GM20000 (cell line): Measurements from ENCODE around the gene FN3K.

Source experiments
- DNase-seq: peaks from one replicate; pipeline ENCODE4 v3.0.0; 2012; ENCODE audit warnings: low spot score
- TF ChIP-seq, protein P1 (sequence below): IDR thresholded peaks from 2 replicates; pipeline ENCODE4 v1.5.1; 2012; ENCODE audit warnings: mild to moderate bottlenecking, control low read depth; ENCODE audit errors: extremely low read depth, missing control alignments

Gene FN3K

DNA sequence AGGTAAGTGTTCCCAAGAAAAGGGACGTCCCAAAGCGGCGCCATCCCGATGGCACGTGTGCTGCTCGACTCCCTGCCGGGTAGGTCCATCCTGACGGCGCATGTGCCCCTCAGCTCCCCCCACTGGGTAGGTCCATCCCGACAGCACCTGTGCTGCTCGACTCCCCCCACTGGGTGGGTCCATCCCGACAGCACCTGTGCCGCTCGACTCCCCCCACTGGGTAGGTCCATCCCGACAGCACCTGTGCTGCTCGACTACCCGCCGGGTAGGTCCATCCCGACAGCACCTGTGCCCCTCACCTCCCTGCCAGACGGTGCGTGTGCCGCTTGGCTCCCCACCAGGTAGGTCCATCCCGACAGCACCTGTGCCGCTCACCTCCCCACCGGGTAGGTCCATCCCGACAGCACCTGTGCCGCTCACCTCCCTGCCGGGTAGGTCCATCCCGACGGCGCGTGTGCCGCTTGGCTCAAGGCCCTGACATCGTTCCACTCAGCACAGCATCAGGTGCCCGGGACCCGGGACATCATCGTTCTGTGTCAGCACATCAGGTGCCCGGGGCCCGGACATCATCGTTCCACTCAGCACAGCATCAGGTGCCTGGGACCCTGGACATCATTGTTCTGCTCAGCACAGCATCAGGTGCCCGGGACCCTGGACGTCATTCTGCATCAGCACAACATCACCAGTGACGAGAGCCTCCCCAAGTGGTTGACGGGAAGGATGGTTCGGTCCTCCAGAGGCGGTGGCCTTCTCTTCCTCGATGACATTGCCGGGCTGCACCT, 5.7 kb upstream of the FN3K start:
- TF ChIP-seq, protein P1, sequence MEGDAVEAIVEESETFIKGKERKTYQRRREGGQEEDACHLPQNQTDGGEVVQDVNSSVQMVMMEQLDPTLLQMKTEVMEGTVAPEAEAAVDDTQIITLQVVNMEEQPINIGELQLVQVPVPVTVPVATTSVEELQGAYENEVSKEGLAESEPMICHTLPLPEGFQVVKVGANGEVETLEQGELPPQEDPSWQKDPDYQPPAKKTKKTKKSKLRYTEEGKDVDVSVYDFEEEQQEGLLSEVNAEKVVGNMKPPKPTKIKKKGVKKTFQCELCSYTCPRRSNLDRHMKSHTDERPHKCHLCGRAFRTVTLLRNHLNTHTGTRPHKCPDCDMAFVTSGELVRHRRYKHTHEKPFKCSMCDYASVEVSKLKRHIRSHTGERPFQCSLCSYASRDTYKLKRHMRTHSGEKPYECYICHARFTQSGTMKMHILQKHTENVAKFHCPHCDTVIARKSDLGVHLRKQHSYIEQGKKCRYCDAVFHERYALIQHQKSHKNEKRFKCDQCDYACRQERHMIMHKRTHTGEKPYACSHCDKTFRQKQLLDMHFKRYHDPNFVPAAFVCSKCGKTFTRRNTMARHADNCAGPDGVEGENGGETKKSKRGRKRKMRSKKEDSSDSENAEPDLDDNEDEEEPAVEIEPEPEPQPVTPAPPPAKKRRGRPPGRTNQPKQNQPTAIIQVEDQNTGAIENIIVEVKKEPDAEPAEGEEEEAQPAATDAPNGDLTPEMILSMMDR, result no peak
- no peak for DNase-seq

DNA sequence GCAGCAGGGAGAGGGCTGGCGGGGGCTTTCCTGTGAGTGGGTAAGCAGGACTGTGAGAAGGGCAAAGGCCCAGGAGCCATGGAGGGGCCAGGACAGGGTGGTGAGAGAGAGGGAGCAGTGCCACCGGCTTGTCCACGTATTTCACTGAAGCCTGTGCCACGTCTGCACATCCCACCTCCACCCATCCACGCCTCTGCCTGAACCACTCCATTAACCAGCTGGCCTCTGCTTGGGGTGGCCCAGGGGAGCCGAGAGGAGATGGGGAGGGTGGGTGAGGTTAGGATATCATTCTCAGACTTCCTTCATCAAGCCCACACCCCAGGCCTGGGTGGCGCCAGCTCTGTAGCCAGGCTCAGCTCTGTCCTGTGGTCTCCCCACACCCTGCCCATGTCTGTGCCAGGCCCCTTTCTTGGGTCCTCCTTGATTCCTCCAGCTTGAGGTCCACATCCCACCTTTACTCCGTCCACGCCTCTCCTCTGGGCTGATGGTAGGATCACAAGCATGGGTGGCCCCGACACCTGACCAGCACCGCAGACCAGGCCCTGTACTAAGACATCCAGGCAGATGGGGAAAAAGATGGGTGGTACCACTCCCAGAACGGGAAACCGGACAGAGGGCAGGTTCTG, 3.2 kb upstream of the FN3K start:
- no peak for DNase-seq
- TF ChIP-seq, protein P1, result no peak

DNA sequence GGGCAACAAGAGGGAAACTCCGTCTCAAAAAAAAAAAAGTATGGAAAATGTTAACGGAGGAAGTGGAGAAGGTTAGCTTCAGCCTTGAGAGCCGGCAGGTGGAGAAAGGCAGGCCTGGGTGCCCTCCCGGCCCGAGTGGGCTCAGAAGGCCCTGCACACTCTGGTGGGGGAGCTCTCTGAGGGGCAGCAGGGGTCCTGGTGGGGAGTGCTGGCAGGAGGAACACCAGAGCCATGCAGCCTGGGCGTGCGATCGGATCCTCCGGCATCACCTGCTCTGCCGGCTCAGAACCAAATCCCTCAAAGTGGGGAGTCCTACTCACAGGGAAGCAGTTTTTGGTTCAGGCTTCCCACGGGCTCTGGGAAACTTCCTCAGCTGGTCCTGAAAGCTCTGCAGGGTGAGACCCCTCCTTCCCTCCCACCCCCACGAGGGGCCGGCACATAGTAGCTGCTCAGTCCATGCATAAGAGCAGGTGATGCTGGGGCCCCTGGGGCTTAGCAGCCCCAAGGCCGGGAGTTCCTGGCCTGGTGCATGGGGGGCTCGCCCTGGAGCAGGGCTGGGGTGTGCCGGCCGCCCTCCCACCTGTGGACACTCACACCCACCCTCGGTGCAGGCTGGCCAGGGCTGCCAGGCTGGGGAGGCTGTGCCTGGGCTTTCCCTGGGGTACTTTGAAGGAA, 1.2 kb downstream of the FN3K start:
- DNase-seq, result no peak
- TF ChIP-seq, protein P1, result no peak

DNA sequence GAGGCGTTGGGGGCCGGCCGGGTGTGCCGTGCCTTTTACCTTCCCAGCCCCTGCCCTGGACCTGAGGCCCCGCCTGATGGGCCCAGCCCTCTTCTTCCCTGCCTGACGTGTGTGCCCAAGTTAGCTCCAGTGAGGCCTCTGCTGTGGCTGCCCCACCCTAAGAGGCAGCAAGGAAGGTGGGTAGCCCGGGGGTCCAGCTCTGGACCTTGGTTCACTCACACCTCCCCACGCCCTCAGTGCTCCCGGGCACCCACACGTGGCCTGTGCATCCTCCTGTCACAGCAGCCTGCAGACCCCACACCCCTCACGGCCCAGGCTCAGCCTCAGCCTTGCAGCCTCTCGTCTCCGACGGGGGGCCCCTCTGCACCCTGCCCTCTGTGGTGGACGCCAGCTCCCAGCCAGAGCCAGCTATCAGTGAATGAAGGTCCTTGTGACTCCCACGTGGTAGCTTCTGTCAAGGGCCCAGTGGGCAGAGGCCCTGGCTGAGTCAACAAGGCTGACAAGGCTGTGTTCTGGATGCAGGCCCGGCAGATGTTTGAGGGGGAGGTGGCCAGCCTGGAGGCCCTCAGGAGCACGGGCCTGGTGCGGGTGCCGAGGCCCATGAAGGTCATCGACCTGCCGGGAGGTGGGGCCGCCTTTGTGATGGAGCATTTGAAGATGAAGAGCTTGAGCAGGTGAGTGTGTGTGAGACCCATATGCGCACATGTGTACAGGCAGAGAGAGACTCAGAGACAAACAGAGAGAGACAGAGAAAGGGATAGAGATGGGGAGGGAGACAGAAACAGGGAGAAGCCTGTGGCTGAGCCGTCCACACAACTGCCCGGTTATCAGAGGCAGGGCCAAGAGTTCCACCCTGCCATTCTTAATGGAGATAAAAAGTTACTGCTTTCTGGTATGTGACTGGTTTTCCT, 2.8 kb downstream of the FN3K start:
- TF ChIP-seq, protein P1, result no peak
- DNase-seq, result no peak

- DNase-seq, result no peak
These were observed 5.7 kb downstream of the FN3K start for GRCh38 chr17:82740906-82741759.

More at GRCh38 chr17:82740906-82741759, 5.7 kb downstream of the FN3K start:
- TF ChIP-seq, protein P1, result no peak
